H1 (cell line): Measurements from ENCODE around the gene UBN2. TPM values are rescaled to one million over a fixed set of nuclear protein-coding genes. Genes with fewer than 3 reads are reported as not detected.

ENCODE experiments used
- CTBP2 ChIP-seq: IDR thresholded peaks from 2 replicates; pipeline ENCODE4 v1.7.0; 2011; ENCODE audit warnings: borderline replicate concordance, mild to moderate bottlenecking, moderate library complexity, mixed read lengths, low read length; ENCODE audit not compliant: insufficient read depth, insufficient read length
- TBP ChIP-seq: IDR thresholded peaks from 2 replicates; pipeline ENCODE4 v1.6.1; 2011; ENCODE audit warnings: low read depth, low read length, improper control_type of control experiment
- polyA plus RNA-seq, 7 experiments: library from polyadenylated mRNA; depleted of rRNA in 3 of 7; stranded (reverse) in 5 of 7; unstranded in 2 of 7; fragments of >200 nt in 5 of 7; fragments of 200-250 nt in 2 of 7; gene quantifications; 1 replicate in 5 of 7; 2 replicates in 1 of 7; 4 replicates in 1 of 7; pipeline versions ENCODE4 v1.2.1 to v1.2.3, GENCODE V29; 2011 to 2013; ENCODE audit warnings: missing spikeins in 2 of 7, mixed read lengths in 2 of 7
- total RNA-seq: library from RNA; stranded (reverse); fragmentation: NEBNext Ultra II Directional; extraction: Animal tissue kit (Norgen Biotek cat#: 25700); gene quantifications from 2 replicates; pipeline ENCODE4 v1.2.1, GENCODE V29; 2021

UBN2 gene
- total and polyA plus RNA-seq, 2 of the 8 experiments (the other 6 are each of a cell fraction or from before 2014, with no cell fraction given), result 4.1 to 39.6 TPM

GRCh38 chr7:139264220-139264619 is 33.2 kb downstream of the UBN2 start (continued):
- TF ChIP-seq CTBP2 (no peak), TBP (no peak)
